GM12878 (cell line): ENCODE measurements around the gene CNTNAP2. TPM values are rescaled to one million over a fixed set of nuclear protein-coding genes. Genes with fewer than 3 reads are reported as not detected.

Experiments
- ATAC-seq: fragments of 200-7000 bp; cut with Tn5 transposase; 3 replicates; pipeline ENCODE4 v1.9.1; 2020; ENCODE audit warnings: mild to moderate bottlenecking, moderate library complexity
- BruUV-seq: library from RNA; stranded (reverse); fragments of 400-500 nt; replicated peaks from 2 replicates; lab custom pipeline; 2021; lab: Mats Ljungman, UMichigan
- CTCF ChIA-PET: fragments of 300-600 bp; sonication (Branson Sonifier 250); formaldehyde crosslinking; extraction: SDS; loops from one replicate; lab custom pipeline; 2021; ENCODE audit warnings: inconsistent platforms; lab: Yijun Ruan, JAX
- POLR2A ChIA-PET: fragments of 350-600 bp; formaldehyde crosslinking; extraction: SDS; loops from one replicate; lab custom pipeline; 2021; ENCODE audit warnings: inconsistent platforms; lab: Charles Lee
- RAD21 ChIA-PET: fragments of 300-600 bp; sonication (Branson Sonifier 250); formaldehyde crosslinking; loops from one replicate; lab custom pipeline; 2023; ENCODE audit warnings: antibody characterized with exemption; ENCODE audit not compliant: unreplicated experiment; lab: Charles Lee
- SMC1A ChIA-PET: fragments of 300-600 bp; sonication (Branson Sonifier 250); formaldehyde crosslinking; loops from one replicate; lab custom pipeline; 2023; ENCODE audit not compliant: unreplicated experiment, uncharacterized antibody; lab: Charles Lee
- DNase-seq: peaks from one replicate; pipeline ENCODE4 v3.0.0-alpha.2; 2011; ENCODE audit warnings: low read depth, low spot score
- FAIRE-seq: peaks from 3 replicates; lab custom pipeline; 2011; peaks lifted over from hg19 to GRCh38; lab: Jason Lieb, UNC
- H2AFZ ChIP-seq: 2 replicates; pipeline ENCODE4 v1.6.0; 2011; ENCODE audit warnings: low read depth, low read length, control low read depth; ENCODE audit not compliant: control insufficient read depth
- H3K27ac ChIP-seq: 2 replicates; pipeline ENCODE4 v1.5.1; 2011; ENCODE audit warnings: control low read depth; ENCODE audit not compliant: control insufficient read depth, insufficient read depth
- H3K27me3 ChIP-seq, 2 experiments: replicated peaks in 1 of 2; 2 replicates each; pipeline versions ENCODE4 v1.6.0 to v1.6.1; 2011; ENCODE audit warnings: low read length in 1 of 2; ENCODE audit not compliant: control insufficient read depth in 2 of 2, insufficient read depth in 2 of 2
- H3K36me3 ChIP-seq, 2 experiments: 2 replicates each; pipeline ENCODE4 v1.5.1; 2011; ENCODE audit warnings: low read length in 1 of 2; ENCODE audit not compliant: control insufficient read depth in 2 of 2, insufficient read depth in 2 of 2
- H3K4me1 ChIP-seq: 2 replicates; pipeline ENCODE4 v1.6.1; 2011; ENCODE audit warnings: mild to moderate bottlenecking, low read length, moderate library complexity, mixed read lengths; ENCODE audit not compliant: control insufficient read depth, insufficient read depth
- H3K4me2 ChIP-seq: 2 replicates; pipeline ENCODE4 v1.6.0; 2011; ENCODE audit warnings: control low read depth; ENCODE audit not compliant: control insufficient read depth, insufficient read depth
- H3K4me3 ChIP-seq: fragments of 200-600 bp; sonication (generic); 2 replicates; pipeline ENCODE4 v1.5.1; 2016
- H3K79me2 ChIP-seq: 2 replicates; pipeline ENCODE4 v1.6.0; 2011; ENCODE audit warnings: low read length; ENCODE audit not compliant: control insufficient read depth, insufficient read depth
- H3K9ac ChIP-seq: 2 replicates; pipeline ENCODE4 v1.8.0; 2011; ENCODE audit warnings: low read length, control low read depth, mixed read lengths; ENCODE audit not compliant: control insufficient read depth, insufficient read depth
- H3K9me3 ChIP-seq: replicated peaks from 3 replicates; pipeline ENCODE4 v1.5.1; 2011; ENCODE audit warnings: mild to moderate bottlenecking, low read length; ENCODE audit not compliant: control insufficient read depth, insufficient read depth
- H4K20me1 ChIP-seq: 2 replicates; pipeline ENCODE4 v1.6.0; 2011; ENCODE audit not compliant: control insufficient read depth, insufficient read depth
- ASH2L ChIP-seq: fragments of 300-600, 200-600 bp; sonication (generic); IDR thresholded peaks from 2 replicates; pipeline ENCODE4 v1.6.1; 2017; ENCODE audit warnings: low read depth, mild to moderate bottlenecking, borderline replicate concordance
- CBFB ChIP-seq: IDR thresholded peaks from 2 replicates; pipeline ENCODE4 v1.6.1; 2016; ENCODE audit warnings: antibody characterized with exemption, low read depth
- CBX5 ChIP-seq: sonication (generic); IDR thresholded peaks from 2 replicates; pipeline ENCODE4 v1.6.1; 2016; ENCODE audit warnings: low read depth, moderate library complexity, mild to moderate bottlenecking, inconsistent platforms
- EZH2 ChIP-seq: IDR thresholded peaks from 2 replicates; pipeline ENCODE4 v1.6.1; 2012; ENCODE audit warnings: low read depth, mild to moderate bottlenecking, control low read depth, inconsistent platforms, low read length, borderline replicate concordance; ENCODE audit not compliant: control insufficient read depth
- FOXK2 ChIP-seq: fragments of 450-650 bp; IDR thresholded peaks from 2 replicates; pipeline ENCODE4 v1.6.1; 2017; ENCODE audit warnings: mild to moderate bottlenecking, moderate library complexity
- FOXM1 ChIP-seq: IDR thresholded peaks from 2 replicates; pipeline ENCODE4 v1.6.1; 2012; ENCODE audit warnings: low read depth, mild to moderate bottlenecking, inconsistent platforms, low read length, moderate library complexity
- HDGF ChIP-seq: fragments of 450-650 bp; IDR thresholded peaks from 2 replicates; pipeline ENCODE4 v1.6.1; 2016; ENCODE audit warnings: antibody characterized with exemption
- MAX ChIP-seq: IDR thresholded peaks from 2 replicates; pipeline ENCODE4 v1.6.1; 2012; ENCODE audit warnings: low read depth, low read length, improper control_type of control experiment
- MLLT1 ChIP-seq: fragments of 450-650 bp; IDR thresholded peaks from 2 replicates; pipeline ENCODE4 v1.6.1; 2016; ENCODE audit warnings: mild to moderate bottlenecking
- NR2C2 ChIP-seq: IDR thresholded peaks from 2 replicates; pipeline ENCODE4 v1.6.1; 2011; ENCODE audit warnings: borderline replicate concordance, low read depth; ENCODE audit not compliant: control insufficient read depth, insufficient read length
- SMAD1 ChIP-seq: fragments of 450-650 bp; IDR thresholded peaks from 2 replicates; pipeline ENCODE4 v1.6.1; 2018; ENCODE audit warnings: mild to moderate bottlenecking, low read depth; ENCODE audit not compliant: partially characterized antibody
- SMC3 ChIP-seq: IDR thresholded peaks from 2 replicates; pipeline ENCODE4 v1.6.1; 2011; ENCODE audit warnings: low read length, improper control_type of control experiment, borderline replicate concordance
- SUPT20H ChIP-seq: IDR thresholded peaks from 2 replicates; pipeline ENCODE4 v1.6.1; 2011; ENCODE audit warnings: low read depth, mild to moderate bottlenecking, low read length, moderate library complexity, borderline replicate concordance; ENCODE audit not compliant: control insufficient read depth
- TBL1XR1 ChIP-seq: IDR thresholded peaks from 2 replicates; pipeline ENCODE4 v1.6.1; 2012; ENCODE audit warnings: low read depth, low read length, improper control_type of control experiment
- YY1 ChIP-seq: IDR thresholded peaks from 2 replicates; pipeline ENCODE4 v1.6.1; 2011; ENCODE audit warnings: low read depth, mild to moderate bottlenecking, low read length
- ZNF274 ChIP-seq: IDR thresholded peaks from one replicate; pipeline ENCODE4 v1.8.0; 2011; ENCODE audit not compliant: insufficient read length, insufficient read depth
- WGBS: methylation state at CpG from one replicate; pipeline ENCODE4 v1.1.6; 2016; ENCODE audit warnings: low lambda C conversion rate; ENCODE audit not compliant: insufficient replicate concordance, insufficient coverage; ENCODE audit errors: missing lambda C conversion rate; 5-methylcytosine and 5-hydroxymethylcytosine counted together
- in situ Hi-C: fragments of 300-500 bp; cut with MboI; formaldehyde crosslinking; loops from 9 replicates; pipeline ENCODE4 v1.14.3; 2018; ENCODE audit warnings: mixed read lengths
- intact Hi-C: fragments of 100-400 bp; cut with micrococcal nuclease; formaldehyde crosslinking; loops from one replicate; pipeline ENCODE4 v1.14.2; 2022; ENCODE audit not compliant: unreplicated experiment
- polyA plus RNA-seq, 11 experiments: library from polyadenylated mRNA; depleted of rRNA in 4 of 11; unstranded in 6 of 11; stranded (reverse) in 5 of 11; fragments of >200 nt; fragmentation: Nextera tagmentation in 4 of 11; fragmentation: Illumina TruSeq in 1 of 11; extraction: Ambion mirVana in 4 of 11; extraction: Trizol in 1 of 11; gene quantifications; 1 replicate in 1 of 11; 2 replicates in 10 of 11; pipeline versions ENCODE4 v1.2.1 to v1.2.3, GENCODE V29; 2011 to 2016; ENCODE audit warnings: inconsistent platforms in 2 of 11, missing spikeins in 2 of 11, low read depth in 1 of 11
- total RNA-seq, 4 experiments: library from RNA; depleted of rRNA in 3 of 4; stranded (reverse); fragments of >200 nt in 3 of 4; fragmentation: Illumina TruSeq in 1 of 4; extraction: Trizol in 1 of 4; gene quantifications; 2 replicates each; pipeline versions ENCODE4 v1.2.1 to v1.2.3, GENCODE V29; 2013 to 2021
- TF ChIP-seq, protein P1 (sequence below): fragments of 450-650 bp; IDR thresholded peaks from 2 replicates; pipeline ENCODE4 v1.6.1; 2017; ENCODE audit warnings: borderline replicate concordance
- TF ChIP-seq, protein P2 (sequence below): IDR thresholded peaks from 2 replicates; pipeline ENCODE4 v1.6.1; 2011; ENCODE audit warnings: low read depth, mild to moderate bottlenecking, low read length, moderate library complexity, borderline replicate concordance; ENCODE audit errors: extremely low read depth

Gene CNTNAP2
- total and polyA plus RNA-seq, 10 of the 15 experiments (the other 5 are each of a cell fraction or from before 2014, with no cell fraction given) = 0.03 to 0.08 (median 0.03) TPM; not detected in 7

DNA sequence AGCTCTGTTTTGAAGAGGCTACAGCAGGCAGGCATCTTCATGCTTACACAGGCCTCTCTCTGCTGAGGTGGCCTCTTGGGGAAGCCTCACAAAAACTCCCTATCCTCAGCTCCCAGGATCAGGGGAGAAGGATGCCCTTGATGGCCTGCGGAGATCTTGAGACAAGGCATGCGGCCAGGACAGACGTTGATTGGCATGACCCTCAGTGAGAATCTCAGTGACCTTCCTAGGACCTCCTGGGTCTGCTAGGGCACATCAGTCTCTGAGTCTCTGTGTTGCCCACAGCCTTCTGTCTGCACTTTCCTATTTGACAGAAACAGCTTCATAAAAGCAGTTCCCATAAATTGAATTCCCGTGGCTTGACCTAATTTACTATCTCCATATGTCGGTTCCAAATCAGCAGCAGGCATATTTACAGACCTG, 1468.2 kb downstream of the CNTNAP2 start (continued):
- TF ChIP-seq SMC3 = no peak
- TF ChIP-seq YY1 = no peak
- no peak for TF ChIP-seq FOXK2
- no peak for TF ChIP-seq ASH2L

DNA sequence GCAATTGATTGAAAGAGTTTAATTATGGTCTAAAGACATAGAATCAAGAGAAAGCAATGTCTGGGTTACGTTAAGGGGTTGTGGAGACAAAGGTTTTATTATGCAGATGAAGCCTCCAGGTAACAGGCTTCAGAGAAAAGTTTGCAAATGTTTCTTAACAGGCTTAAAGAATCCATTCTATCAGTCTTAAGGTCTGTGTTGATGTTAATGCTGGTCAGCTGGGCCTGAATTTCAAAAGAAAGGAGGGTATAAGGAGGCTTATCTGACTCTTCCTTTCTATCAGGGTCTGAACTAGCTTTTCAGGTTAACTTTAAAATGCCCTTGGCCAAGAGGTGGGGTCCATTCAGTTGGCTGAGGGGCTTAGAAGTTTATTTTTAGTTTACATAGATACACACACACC, 1469.5 kb downstream of the CNTNAP2 start:
- no peak for ATAC-seq
- no peak overlapping the region for H3K4me2 ChIP-seq
- no peak for TF ChIP-seq CBX5
- TF ChIP-seq, protein P1, sequence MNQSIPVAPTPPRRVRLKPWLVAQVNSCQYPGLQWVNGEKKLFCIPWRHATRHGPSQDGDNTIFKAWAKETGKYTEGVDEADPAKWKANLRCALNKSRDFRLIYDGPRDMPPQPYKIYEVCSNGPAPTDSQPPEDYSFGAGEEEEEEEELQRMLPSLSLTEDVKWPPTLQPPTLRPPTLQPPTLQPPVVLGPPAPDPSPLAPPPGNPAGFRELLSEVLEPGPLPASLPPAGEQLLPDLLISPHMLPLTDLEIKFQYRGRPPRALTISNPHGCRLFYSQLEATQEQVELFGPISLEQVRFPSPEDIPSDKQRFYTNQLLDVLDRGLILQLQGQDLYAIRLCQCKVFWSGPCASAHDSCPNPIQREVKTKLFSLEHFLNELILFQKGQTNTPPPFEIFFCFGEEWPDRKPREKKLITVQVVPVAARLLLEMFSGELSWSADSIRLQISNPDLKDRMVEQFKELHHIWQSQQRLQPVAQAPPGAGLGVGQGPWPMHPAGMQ = no peak
- no peak for TF ChIP-seq FOXM1
- TF ChIP-seq, protein P2, sequence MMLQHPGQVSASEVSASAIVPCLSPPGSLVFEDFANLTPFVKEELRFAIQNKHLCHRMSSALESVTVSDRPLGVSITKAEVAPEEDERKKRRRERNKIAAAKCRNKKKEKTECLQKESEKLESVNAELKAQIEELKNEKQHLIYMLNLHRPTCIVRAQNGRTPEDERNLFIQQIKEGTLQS = no peak
- no peak for TF ChIP-seq MLLT1
- TF ChIP-seq MAX = no peak
- no peak for TF ChIP-seq CBFB
- TF ChIP-seq EZH2 = no peak
- no peak for TF ChIP-seq SUPT20H
- no peak for TF ChIP-seq ZNF274
- no peak for TF ChIP-seq HDGF
- no peak for TF ChIP-seq NR2C2
- no peak for TF ChIP-seq TBL1XR1
- TF ChIP-seq SMAD1 = no peak
- TF ChIP-seq, all 136 proteins: peak for 0
- BruUV-seq = no TSS peak
- ChIA-PET CTCF (no interaction called here), SMC1A (no interaction called here), RAD21 (no interaction called here), POLR2A (no interaction called here)
- intact Hi-C loops = no loop called here
- no peaks in the 10 kb centered on the region for H3K36me3 ChIP-seq
- H3K79me2 ChIP-seq = no peaks in the 10 kb centered on the region
- DNase-seq (no peak), FAIRE-seq (no peak)
- H2AFZ ChIP-seq = no peak overlapping the region
- no peaks in the 10 kb centered on the region for H3K4me1 ChIP-seq
- no peak overlapping the region for H3K9ac ChIP-seq
- no peak overlapping the region for H3K27ac ChIP-seq
- no peaks in the 10 kb centered on the region for H3K9me3 ChIP-seq
- in situ Hi-C loops = no loop called here
- 0% methylated on average over 1 of the region's 1 CpG for WGBS
- H3K4me3 ChIP-seq = no peak overlapping the region
- H4K20me1 ChIP-seq = no peaks in the 10 kb centered on the region
- no peaks in the 10 kb centered on the region for H3K27me3 ChIP-seq
